Testis (tissue), 3 donors: ENCODE results near the gene CEP68. TPM values are rescaled to one million over a fixed set of nuclear protein-coding genes. Genes with fewer than 3 reads are reported as not detected.

Source experiments
- DNase-seq: peaks from one replicate; pipeline ENCODE4 v3.0.0-alpha.2; 2019
- H3K27ac ChIP-seq, 2 donors: fragments of 200-600 bp; sonication (generic); one replicate each; pipeline ENCODE4 v1.5.1; 2019
- H3K27me3 ChIP-seq: fragments of 200-600 bp; sonication (generic); one replicate; pipeline ENCODE4 v1.5.1; 2019
- H3K36me3 ChIP-seq: fragments of 200-600 bp; sonication (generic); one replicate; pipeline ENCODE4 v1.5.1; 2017; ENCODE audit warnings: low read depth; ENCODE audit errors: missing control alignments
- H3K4me1 ChIP-seq: fragments of 200-600 bp; sonication (generic); one replicate; pipeline ENCODE4 v1.5.1; 2019
- H3K4me3 ChIP-seq, 2 donors: fragments of 200-600 bp; sonication (generic); one replicate each; pipeline ENCODE4 v1.5.1; 2017 to 2019
- H3K9me3 ChIP-seq: fragments of 200-600 bp; sonication (generic); one replicate; pipeline ENCODE4 v1.5.1; 2017
- CTCF ChIP-seq, 3 experiments: fragments of 450-650 bp in 2 of 3; fragments of 200-600 bp in 1 of 3; sonication (generic) in 1 of 3; IDR thresholded peaks; one replicate each; pipeline ENCODE4 v1.5.1; 2016 to 2019; ENCODE audit warnings: antibody characterized with exemption in 3 of 3, mild to moderate bottlenecking in 2 of 3, moderate library complexity in 1 of 3
- POLR2A ChIP-seq: fragments of 450-650 bp; IDR thresholded peaks from one replicate; pipeline ENCODE4 v1.6.1; 2017; ENCODE audit warnings: antibody characterized with exemption, mild to moderate bottlenecking, moderate library complexity
- WGBS, 2 donors: methylation state at CpG; one replicate each; pipeline ENCODE4 v1.1.5; 2018; 5-methylcytosine and 5-hydroxymethylcytosine counted together
- intact Hi-C: fragments of 100-400 bp; cut with DNase I; formaldehyde crosslinking; loops from one replicate; pipeline ENCODE4 v1.15.1; 2023; ENCODE audit warnings: low total_unique reads
- polyA plus RNA-seq: library from polyadenylated mRNA; stranded (reverse); fragments of 350-450 nt; fragmentation: Illumina TruSeq; extraction: RNeasy Lipid Tissue Mini Kit (QIAGEN cat#74804); gene quantifications from one replicate; pipeline ENCODE4 v1.2.3, GENCODE V29; 2014; ENCODE audit warnings: low read depth, low replicate concordance; ENCODE audit not compliant: insufficient read depth
- total RNA-seq, 2 donors: library from RNA; depleted of rRNA; stranded (reverse); fragments of >200 nt; gene quantifications; one replicate each; pipeline ENCODE4 v1.2.3, GENCODE V29; 2016

CEP68 gene
- total and polyA plus RNA-seq, 3 donors from 2014 or later: 13.3 to 28.2 (median 25.9) TPM

GRCh38 chr2:65112633-65113032 is 56.4 kb downstream of the CEP68 start:
- intact Hi-C loops: no loop called here
- no peak for DNase-seq
- Histone ChIP-seq H3K27ac (no peak overlapping the region), H3K4me3 (no peak overlapping the region), H3K4me1 (no peaks in the 10 kb centered on the region), H3K27me3 (no peaks in the 10 kb centered on the region), H3K36me3 (no peaks in the 10 kb centered on the region), H3K9me3 (no peaks in the 10 kb centered on the region)
- WGBS, 2 donors: 47 to 49% methylated on average over 3 of the region's 3 CpGs
- TF ChIP-seq CTCF (IDR thresholded peaks at IDR 0.05) (no peak), POLR2A (no peak)

- intact Hi-C loops: no loop called here
- H3K9me3 ChIP-seq: no peaks in the 10 kb centered on the region
- TF ChIP-seq CTCF (IDR thresholded peaks at IDR 0.05): no peak
- TF ChIP-seq POLR2A: no peak
- no peak overlapping the region for H3K27ac ChIP-seq
- no peak overlapping the region for H3K4me3 ChIP-seq
- no peak for DNase-seq
- no peaks in the 10 kb centered on the region for H3K4me1 ChIP-seq
- H3K36me3 ChIP-seq: no peaks in the 10 kb centered on the region
- H3K27me3 ChIP-seq: no peaks in the 10 kb centered on the region
- 96 to 97% methylated on average over 4 of the region's 4 CpGs for WGBS, 2 donors
Measured at GRCh38 chr2:65113229-65113628, 57.0 kb downstream of the CEP68 start.

GRCh38 chr2:65113816-65114215 is 57.6 kb downstream of the CEP68 start:
- WGBS, 2 donors: 72 to 77% methylated on average over 2 of the region's 2 CpGs
- H3K4me1 ChIP-seq: peaks cover 4% of the 10 kb centered on the region

GRCh38 chr2:65114921-65115320 is 58.7 kb downstream of the CEP68 start:
- H3K27me3 ChIP-seq: no peaks in the 10 kb centered on the region
- no peak overlapping the region for H3K27ac ChIP-seq
- intact Hi-C loops: no loop called here
- peaks cover 5% of the 10 kb centered on the region for H3K4me1 ChIP-seq
- H3K36me3 ChIP-seq: no peaks in the 10 kb centered on the region
- H3K4me3 ChIP-seq: no peak overlapping the region
- no peaks in the 10 kb centered on the region for H3K9me3 ChIP-seq
- no peak for DNase-seq
- TF ChIP-seq POLR2A (no peak), CTCF (IDR thresholded peaks at IDR 0.05) (no peak)

More at GRCh38 chr2:65113816-65114215, 57.6 kb downstream of the CEP68 start:
- Histone ChIP-seq H3K27ac (no peak overlapping the region), H3K27me3 (no peaks in the 10 kb centered on the region), H3K9me3 (no peaks in the 10 kb centered on the region), H3K36me3 (no peaks in the 10 kb centered on the region), H3K4me3 (no peak overlapping the region)
- DNase-seq: no peak
- no peak for TF ChIP-seq POLR2A
- TF ChIP-seq CTCF (IDR thresholded peaks at IDR 0.05): no peak
- intact Hi-C loops: no loop called here

- TF ChIP-seq CTCF (IDR thresholded peaks at IDR 0.05) (no peak), POLR2A (no peak)
Measured at GRCh38 chr2:65116645-65117044, 60.4 kb downstream of the CEP68 start.

More at GRCh38 chr2:65116645-65117044, 60.4 kb downstream of the CEP68 start:
- no peaks in the 10 kb centered on the region for H3K36me3 ChIP-seq
- no peak for DNase-seq
- no peaks in the 10 kb centered on the region for H3K27me3 ChIP-seq
- no peaks in the 10 kb centered on the region for H3K9me3 ChIP-seq
- intact Hi-C loops: no loop called here
- no peak overlapping the region for H3K27ac ChIP-seq
- H3K4me3 ChIP-seq: no peak overlapping the region
- H3K4me1 ChIP-seq: peaks cover 14% of the 10 kb centered on the region
